AG04450 (cell line): Measurements from ENCODE around the gene IGIP. TPM values are rescaled to one million over a fixed set of nuclear protein-coding genes. Genes with fewer than 3 reads are reported as not detected.

Source experiments
- CTCF ChIA-PET: fragments of 300-600, 350-600 bp; formaldehyde crosslinking; extraction: SDS; loops from one replicate; lab custom pipeline; 2022; ENCODE audit warnings: antibody characterized with exemption, inconsistent platforms; lab: Charles Lee
- POLR2A ChIA-PET: fragments of 350-600 bp; formaldehyde crosslinking; extraction: SDS; loops from one replicate; lab custom pipeline; 2021; ENCODE audit warnings: antibody characterized with exemption, inconsistent platforms; lab: Yijun Ruan, JAX
- DNase-seq: peaks from one replicate; pipeline ENCODE4 v3.0.0-alpha.2; 2011; ENCODE audit warnings: low read depth, low spot score
- H3K27ac ChIP-seq: one replicate; pipeline ENCODE4 v1.5.1; 2012; ENCODE audit warnings: low read depth, low read length, control low read depth
- H3K27me3 ChIP-seq: one replicate; pipeline ENCODE4 v1.6.0; 2012; ENCODE audit warnings: low read length; ENCODE audit not compliant: control insufficient read depth, insufficient read depth
- H3K4me3 ChIP-seq: 2 replicates; pipeline ENCODE4 v1.5.1; 2011; ENCODE audit warnings: mild to moderate bottlenecking, low read depth, low read length, control low read depth
- H3K9me3 ChIP-seq: 2 replicates; pipeline ENCODE4 v1.5.1; 2012; ENCODE audit warnings: low read length; ENCODE audit not compliant: control insufficient read depth, insufficient read depth
- CTCF ChIP-seq: IDR thresholded peaks from 2 replicates; pipeline ENCODE4 v1.5.1; 2011; ENCODE audit warnings: low read depth, low read length, control low read depth, inconsistent platforms
- polyA plus RNA-seq: library from polyadenylated mRNA; depleted of rRNA; stranded (reverse); fragments of >200 nt; gene quantifications from 2 replicates; pipeline ENCODE4 v1.2.3, GENCODE V29; 2011

Gene IGIP
- polyA plus RNA-seq, 1 experiment, result 2.2 TPM

GRCh38 chr5:140159014-140159927, 33.5 kb downstream of the IGIP start:
- ChIA-PET CTCF (interaction anchor here (0.5 to 10.6 kb wide), 6 partner anchors 14 to 371 kb away, joined by 3 to 101 read pairs (median 3); no protein-coding TSS in a partner anchor), POLR2A (no interaction called here)
- Histone ChIP-seq H3K27me3 (peaks cover 2% of the 10 kb centered on the region), H3K9me3 (no peaks in the 10 kb centered on the region), H3K27ac (no peak overlapping the region), H3K4me3 (no peak overlapping the region)
- DNase-seq, result no peak
- TF ChIP-seq CTCF, result no peak

GRCh38 chr5:140162275-140162674, 36.5 kb downstream of the IGIP start:
- Histone ChIP-seq H3K27me3 (peaks cover 3% of the 10 kb centered on the region), H3K4me3 (no peak overlapping the region), H3K27ac (no peak overlapping the region), H3K9me3 (no peaks in the 10 kb centered on the region)
- ChIA-PET POLR2A (no interaction called here), CTCF (interaction anchor here (0.5 to 2.3 kb wide), 6 partner anchors 17 to 189 kb away, joined by 3 to 15 read pairs (median 4); no protein-coding TSS in a partner anchor)
- DNase-seq, result no peak
- TF ChIP-seq CTCF, result no peak

GRCh38 chr5:140162781-140163180, 37.0 kb downstream of the IGIP start:
- H3K9me3 ChIP-seq, result no peaks in the 10 kb centered on the region
- DNase-seq, result no peak
- no peak for TF ChIP-seq CTCF
- no peak overlapping the region for H3K27ac ChIP-seq
- ChIA-PET CTCF (interaction anchor here (1.0 to 2.3 kb wide), 3 partner anchors 17 to 189 kb away, joined by 4 to 5 read pairs (median 5); no protein-coding TSS in a partner anchor), POLR2A (no interaction called here)
- H3K27me3 ChIP-seq, result peaks cover 3% of the 10 kb centered on the region
- H3K4me3 ChIP-seq, result no peak overlapping the region

GRCh38 chr5:140165101-140165922, 39.6 kb downstream of the IGIP start:
- DNase-seq, result no peak
- POLR2A ChIA-PET, result no interaction called here
- Histone ChIP-seq H3K27me3 (peaks cover 3% of the 10 kb centered on the region), H3K9me3 (no peaks in the 10 kb centered on the region), H3K4me3 (no peak overlapping the region), H3K27ac (no peak overlapping the region)
- TF ChIP-seq CTCF, result no peak
- CTCF ChIA-PET, result interaction anchor here (1.0 kb wide), 1 partner anchor 93 kb away, joined by 3 read pairs; no protein-coding TSS in a partner anchor
